Astrocyte of the cerebellum (primary cell): ENCODE measurements around the gene TMEM109.

ENCODE experiments used
- DNase-seq: peaks from one replicate; pipeline ENCODE4 v3.0.0-alpha.2; 2011; ENCODE audit warnings: low read depth
- H3K4me3 ChIP-seq: 2 replicates; pipeline ENCODE4 v1.5.1; 2011; ENCODE audit warnings: mild to moderate bottlenecking, low read depth, low read length, moderate library complexity
- CTCF ChIP-seq: IDR thresholded peaks from 2 replicates; pipeline ENCODE4 v1.5.1; 2012; ENCODE audit warnings: low read length, low read depth, moderate library complexity, mild to moderate bottlenecking; ENCODE audit errors: missing control alignments
- in situ Hi-C: cut with HindIII; loops from 2 replicates; pipeline ENCODE4 v1.10.0; 2017; ENCODE audit warnings: low sequenced_read_pairs

TMEM109 gene

GRCh38 chr11:60918251-60918938 lies 4.4 kb downstream of the TMEM109 start:
- no peak for TF ChIP-seq CTCF
- no peak overlapping the region for H3K4me3 ChIP-seq
- no peak for DNase-seq
- in situ Hi-C loops, result loop anchor here (5.0 kb wide), 1 partner anchor 91 kb away; no protein-coding TSS in a partner anchor

DNA sequence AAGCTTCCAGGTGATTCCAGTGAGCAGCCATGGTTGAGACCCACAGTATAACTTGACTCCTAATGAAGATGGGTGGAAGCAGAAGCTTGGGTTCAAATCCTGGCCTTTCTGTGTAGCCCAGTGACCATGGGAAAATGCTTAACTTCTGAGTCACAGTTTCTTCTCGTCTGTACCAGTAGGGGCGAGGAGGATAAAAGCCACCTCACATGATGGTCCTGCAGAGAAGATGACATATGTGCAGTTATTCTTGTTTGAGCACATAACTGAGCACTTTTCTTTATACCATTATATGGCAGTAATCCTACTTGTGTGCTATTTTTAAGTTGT lies 4.9 kb downstream of the TMEM109 start:
- in situ Hi-C loops, result loop anchor here (5.0 kb wide), 1 partner anchor 92 kb away; no protein-coding TSS in a partner anchor
- DNase-seq, result no peak
- H3K4me3 ChIP-seq, result no peak overlapping the region
- no peak for TF ChIP-seq CTCF

GRCh38 chr11:60919320-60919719 lies 5.4 kb downstream of the TMEM109 start:
- DNase-seq, result no peak
- in situ Hi-C loops, result loop anchor here (5.0 kb wide), 1 partner anchor 92 kb away; no protein-coding TSS in a partner anchor
- H3K4me3 ChIP-seq, result no peak overlapping the region
- TF ChIP-seq CTCF, result no peak

- no peak for DNase-seq
- TF ChIP-seq CTCF, result no peak
- in situ Hi-C loops, result loop anchor here (5.0 kb wide), 2 partner anchors 93 to 212 kb away; no protein-coding TSS in a partner anchor
Measured at GRCh38 chr11:60919956-60920355, 6.0 kb downstream of the TMEM109 start.

DNA sequence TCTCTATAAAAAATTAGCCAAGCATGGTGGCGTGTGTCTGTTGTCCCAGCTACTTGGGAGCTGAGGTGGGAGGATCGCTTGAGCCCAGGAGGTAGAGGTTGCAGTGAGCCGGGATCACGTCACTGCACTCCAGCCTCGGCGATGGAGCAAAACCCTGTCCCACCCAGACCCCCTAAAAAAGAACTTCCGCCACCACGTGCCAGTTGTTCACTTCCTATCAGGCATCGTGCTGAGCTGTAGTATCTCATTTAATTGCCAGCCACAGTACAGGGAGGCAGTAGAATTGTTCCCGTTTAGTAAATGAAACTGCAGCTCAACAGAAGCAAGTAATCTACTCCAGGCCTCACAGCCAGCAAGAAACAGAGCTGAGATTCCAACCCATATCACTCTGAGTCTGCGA lies 7.3 kb downstream of the TMEM109 start:
- no peak for DNase-seq
- no peak overlapping the region for H3K4me3 ChIP-seq
- in situ Hi-C loops, result loop anchor here (5.0 kb wide), 1 partner anchor 211 kb away; no protein-coding TSS in a partner anchor
- TF ChIP-seq CTCF, result no peak

More at GRCh38 chr11:60919956-60920355, 6.0 kb downstream of the TMEM109 start:
- no peak overlapping the region for H3K4me3 ChIP-seq

GRCh38 chr11:60921777-60922335 lies 7.9 kb downstream of the TMEM109 start:
- DNase-seq, result no peak
- no peak for TF ChIP-seq CTCF
- in situ Hi-C loops, result loop anchor here (5.0 kb wide), 1 partner anchor 210 kb away; no protein-coding TSS in a partner anchor
- H3K4me3 ChIP-seq, result no peak overlapping the region
